Smooth muscle cell (in vitro differentiated cells): ENCODE data around the gene VSTM5. TPM values are rescaled to one million over a fixed set of nuclear protein-coding genes. Genes with fewer than 3 reads are reported as not detected.
"Not testable (repeated sequence)": the region's sequence is repeated elsewhere in the genome, so short reads cannot be mapped to it uniquely, and the experiment has no call there.

Experiments
- DNase-seq: peaks from one replicate; lab custom pipeline; 2025; ENCODE audit not compliant: unreplicated experiment; lab: John Stamatoyannopoulos, UW
- H2AFZ ChIP-seq: fragments of 200-600 bp; sonication (generic); 2 replicates; pipeline ENCODE4 v1.6.0; 2016; ENCODE audit warnings: antibody characterized with exemption, low read depth, mild to moderate bottlenecking
- H3F3A ChIP-seq: fragments of 200-600 bp; sonication (generic); 2 replicates; pipeline ENCODE4 v1.6.0; 2017; ENCODE audit warnings: antibody characterized with exemption, low read depth
- H3K27ac ChIP-seq: fragments of 200-600 bp; sonication (generic); 2 replicates; pipeline ENCODE4 v1.5.1; 2016; ENCODE audit warnings: low read depth, mild to moderate bottlenecking
- H3K27me3 ChIP-seq: fragments of 200-600 bp; sonication (generic); 2 replicates; pipeline ENCODE4 v1.6.1; 2016; ENCODE audit warnings: low read depth, mild to moderate bottlenecking
- H3K36me3 ChIP-seq: fragments of 200-600 bp; sonication (generic); 2 replicates; pipeline ENCODE4 v1.5.1; 2016; ENCODE audit warnings: low read depth
- H3K4me1 ChIP-seq: fragments of 200-600 bp; sonication (generic); 2 replicates; pipeline ENCODE4 v1.5.1; 2016; ENCODE audit warnings: low read depth
- H3K4me2 ChIP-seq: fragments of 200-600 bp; sonication (generic); 2 replicates; pipeline ENCODE4 v1.6.0; 2016; ENCODE audit warnings: mild to moderate bottlenecking
- H3K4me3 ChIP-seq: fragments of 200-600 bp; sonication (generic); 2 replicates; pipeline ENCODE4 v1.5.1; 2016; ENCODE audit warnings: mild to moderate bottlenecking
- H3K79me2 ChIP-seq: fragments of 200-600 bp; sonication (generic); 2 replicates; pipeline ENCODE4 v1.6.0; 2016; ENCODE audit warnings: low read depth, mild to moderate bottlenecking
- H3K9ac ChIP-seq: fragments of 200-600 bp; sonication (generic); 2 replicates; pipeline ENCODE4 v1.6.0; 2016; ENCODE audit warnings: low read depth
- H3K9me3 ChIP-seq: fragments of 200-600 bp; sonication (generic); replicated peaks from 2 replicates; pipeline ENCODE4 v1.5.1; 2016; ENCODE audit warnings: low read depth
- H4K20me1 ChIP-seq: fragments of 200-600 bp; sonication (generic); 2 replicates; pipeline ENCODE4 v1.6.0; 2016; ENCODE audit warnings: low read depth
- WGBS: methylation state at CpG from one replicate; pipeline ENCODE4 v1.1.7; 2016; ENCODE audit warnings: low lambda C conversion rate; 5-methylcytosine and 5-hydroxymethylcytosine counted together
- polyA plus RNA-seq: library from polyadenylated mRNA; unstranded; fragments of >200 nt; fragmentation: Nextera tagmentation; extraction: Ambion mirVana; gene quantifications from 2 replicates; pipeline ENCODE4 v1.2.1, GENCODE V29; 2016
- total RNA-seq: library from RNA; depleted of rRNA; stranded (reverse); fragments of >200 nt; gene quantifications from 2 replicates; pipeline ENCODE4 v1.2.3, GENCODE V29; 2014
- TF ChIP-seq, protein P1 (sequence below): fragments of 200-600 bp; sonication (generic); IDR thresholded peaks from 2 replicates; pipeline ENCODE4 v1.5.1; 2017; ENCODE audit warnings: borderline replicate concordance, mild to moderate bottlenecking, antibody characterized with exemption; ENCODE audit not compliant: insufficient read depth, poor library complexity, severe bottlenecking

Gene VSTM5
- total and polyA plus RNA-seq, 2 experiments from 2014 or later = 0.18 to 0.30 TPM

DNA sequence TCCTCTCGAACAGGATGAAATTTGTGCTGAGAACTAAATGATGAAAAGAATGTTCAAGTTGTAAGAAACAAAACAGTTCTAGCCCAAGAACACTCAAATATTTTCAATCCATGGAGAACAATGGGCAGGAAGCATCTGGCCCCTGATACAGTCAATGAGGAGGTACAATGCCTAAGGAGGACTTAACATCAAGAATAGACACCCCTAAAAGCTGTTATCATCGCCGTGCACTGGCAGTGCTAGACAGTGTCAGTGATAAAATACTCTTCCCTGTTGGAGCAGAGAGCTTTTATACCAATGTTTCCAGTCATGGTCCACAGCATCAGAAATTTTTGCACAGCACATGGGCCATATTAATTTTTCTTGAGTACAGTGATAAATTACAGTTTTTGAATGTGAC, 20.2 kb upstream of the VSTM5 start:
- no peaks in the 10 kb centered on the region for H4K20me1 ChIP-seq
- TF ChIP-seq, protein P1, sequence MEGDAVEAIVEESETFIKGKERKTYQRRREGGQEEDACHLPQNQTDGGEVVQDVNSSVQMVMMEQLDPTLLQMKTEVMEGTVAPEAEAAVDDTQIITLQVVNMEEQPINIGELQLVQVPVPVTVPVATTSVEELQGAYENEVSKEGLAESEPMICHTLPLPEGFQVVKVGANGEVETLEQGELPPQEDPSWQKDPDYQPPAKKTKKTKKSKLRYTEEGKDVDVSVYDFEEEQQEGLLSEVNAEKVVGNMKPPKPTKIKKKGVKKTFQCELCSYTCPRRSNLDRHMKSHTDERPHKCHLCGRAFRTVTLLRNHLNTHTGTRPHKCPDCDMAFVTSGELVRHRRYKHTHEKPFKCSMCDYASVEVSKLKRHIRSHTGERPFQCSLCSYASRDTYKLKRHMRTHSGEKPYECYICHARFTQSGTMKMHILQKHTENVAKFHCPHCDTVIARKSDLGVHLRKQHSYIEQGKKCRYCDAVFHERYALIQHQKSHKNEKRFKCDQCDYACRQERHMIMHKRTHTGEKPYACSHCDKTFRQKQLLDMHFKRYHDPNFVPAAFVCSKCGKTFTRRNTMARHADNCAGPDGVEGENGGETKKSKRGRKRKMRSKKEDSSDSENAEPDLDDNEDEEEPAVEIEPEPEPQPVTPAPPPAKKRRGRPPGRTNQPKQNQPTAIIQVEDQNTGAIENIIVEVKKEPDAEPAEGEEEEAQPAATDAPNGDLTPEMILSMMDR = no peak
- no peaks in the 10 kb centered on the region for H3K9me3 ChIP-seq
- H3K9ac ChIP-seq = no peak overlapping the region
- WGBS = 98% methylated on average over 3 of the region's 3 CpGs
- no peaks in the 10 kb centered on the region for H3K4me1 ChIP-seq
- H3K4me3 ChIP-seq = no peak overlapping the region
- no peak overlapping the region for H3K4me2 ChIP-seq
- H3K27me3 ChIP-seq = no peaks in the 10 kb centered on the region
- no peaks in the 10 kb centered on the region for H3K36me3 ChIP-seq
- DNase-seq = no peak
- H3F3A ChIP-seq = no peaks in the 10 kb centered on the region
- H2AFZ ChIP-seq = no peak overlapping the region
- no peaks in the 10 kb centered on the region for H3K79me2 ChIP-seq
- no peak overlapping the region for H3K27ac ChIP-seq

DNA sequence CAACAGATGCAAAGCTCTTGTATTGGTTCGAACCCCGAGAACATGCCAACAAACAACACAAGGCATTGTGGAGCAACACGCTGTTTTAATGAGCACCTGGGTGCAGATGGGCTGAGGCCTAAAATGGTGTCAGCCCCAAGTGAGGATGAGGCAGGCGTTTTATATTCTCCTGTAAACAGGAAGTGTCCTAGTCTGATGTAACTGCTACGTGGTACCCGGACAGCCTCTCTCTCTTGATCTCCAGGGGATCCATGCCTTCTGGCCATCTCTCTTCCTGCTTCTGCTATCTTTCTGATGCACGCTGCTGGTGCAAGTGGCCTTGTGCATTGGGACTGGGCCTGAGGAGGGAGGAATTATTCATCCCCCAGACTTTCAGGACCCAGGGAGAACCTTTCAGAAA, 19.4 kb upstream of the VSTM5 start:
- Histone ChIP-seq H3K9me3 (no peaks in the 10 kb centered on the region), H3K36me3 (no peaks in the 10 kb centered on the region), H3K4me3 (no peak overlapping the region), H4K20me1 (no peaks in the 10 kb centered on the region), H3K27ac (no peak overlapping the region), H3K79me2 (no peaks in the 10 kb centered on the region), H3K4me1 (no peaks in the 10 kb centered on the region), H2AFZ (no peak overlapping the region), H3K4me2 (no peak overlapping the region), H3F3A (no peaks in the 10 kb centered on the region), H3K9ac (no peak overlapping the region), H3K27me3 (no peaks in the 10 kb centered on the region)
- 86% methylated on average over 7 of the region's 7 CpGs for WGBS
- no peak for DNase-seq
- TF ChIP-seq, protein P1 = no peak

DNA sequence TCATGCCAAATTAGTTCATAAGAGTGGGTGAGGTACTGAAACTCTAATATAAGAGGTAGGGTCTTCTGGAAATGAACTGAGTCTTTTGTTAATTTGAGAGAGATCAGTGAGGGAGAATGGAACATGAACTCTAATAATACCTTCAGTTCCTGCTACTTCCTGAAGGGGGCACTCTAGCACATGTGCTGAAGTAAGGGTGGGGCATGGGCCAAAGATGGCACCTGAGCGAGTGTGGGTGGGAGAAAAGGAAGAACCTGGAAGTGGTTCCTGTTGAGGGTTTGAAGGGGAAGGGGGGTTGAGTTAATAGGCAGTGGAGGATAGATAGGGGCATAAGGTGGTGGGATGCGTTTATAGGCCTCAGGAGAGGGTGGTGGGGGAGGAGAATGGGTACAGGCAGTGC, 18.0 kb upstream of the VSTM5 start:
- not testable (repeated sequence) for H2AFZ ChIP-seq, H4K20me1 ChIP-seq, H3F3A ChIP-seq, H3K4me2 ChIP-seq, DNase-seq, H3K27ac ChIP-seq, H3K27me3 ChIP-seq, H3K9me3 ChIP-seq, H3K4me3 ChIP-seq, H3K36me3 ChIP-seq, H3K79me2 ChIP-seq, H3K4me1 ChIP-seq, H3K9ac ChIP-seq
- TF ChIP-seq, protein P1 = peak; percentile 21
- WGBS = 80% methylated on average over 2 of the region's 2 CpGs

DNA sequence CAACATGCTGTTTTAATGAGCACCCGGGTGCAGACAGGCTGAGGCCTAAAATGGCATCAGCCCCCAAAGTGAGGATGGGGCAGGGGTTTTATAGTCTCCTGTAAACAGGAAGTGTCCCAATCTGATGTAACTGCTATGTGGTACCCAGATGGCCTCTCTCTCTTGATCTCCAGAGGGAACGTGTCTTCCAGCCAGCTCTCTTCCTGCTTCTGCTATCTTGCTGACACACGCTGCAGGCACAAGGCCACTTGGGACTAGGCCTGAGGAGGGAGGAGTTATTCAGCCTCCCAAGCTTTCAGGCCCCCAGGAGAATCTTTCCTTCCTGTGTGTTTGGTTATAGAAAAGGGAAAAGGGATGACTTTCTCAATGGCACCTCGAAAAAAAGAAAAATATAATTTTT, 11.4 kb upstream of the VSTM5 start:
- no peak overlapping the region for H3K9ac ChIP-seq
- H3K27me3 ChIP-seq = no peaks in the 10 kb centered on the region
- no peaks in the 10 kb centered on the region for H3K79me2 ChIP-seq
- H3K4me3 ChIP-seq = no peak overlapping the region
- H4K20me1 ChIP-seq = no peaks in the 10 kb centered on the region
- no peaks in the 10 kb centered on the region for H3K36me3 ChIP-seq
- no peaks in the 10 kb centered on the region for H3K9me3 ChIP-seq
- H3K27ac ChIP-seq = no peak overlapping the region
- H2AFZ ChIP-seq = peak overlapping the region; percentile 28
- H3K4me2 ChIP-seq = no peak overlapping the region
- no peak for DNase-seq
- no peaks in the 10 kb centered on the region for H3F3A ChIP-seq
- TF ChIP-seq, protein P1 = no peak
- 49% methylated on average over 4 of the region's 4 CpGs for WGBS
- H3K4me1 ChIP-seq = no peaks in the 10 kb centered on the region
